ENCODE measurements around the gene RUVBL1.

DNA sequence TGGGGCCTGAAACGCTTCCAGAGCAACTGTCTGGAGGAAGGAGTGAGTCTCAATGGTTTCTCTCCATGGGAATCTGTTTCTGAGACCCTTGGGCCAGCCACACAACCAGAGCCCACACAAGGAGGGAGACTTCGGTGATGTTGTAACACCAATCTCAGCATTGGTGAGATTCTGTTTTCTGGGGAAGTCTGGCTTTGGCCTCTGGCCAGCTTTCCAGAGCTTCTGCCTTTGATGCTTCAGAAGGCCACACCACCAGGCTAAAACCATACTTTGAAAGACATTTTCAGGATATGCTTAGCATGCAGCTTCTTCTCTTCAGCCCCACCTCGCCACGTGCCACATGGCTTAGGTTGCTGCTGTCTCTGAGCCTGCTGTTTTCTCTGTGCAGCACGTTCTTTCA is 26.0 kb upstream of the RUVBL1 start:
- TF ChIP-seq EZH2 (IDR thresholded peaks at IDR 0.05; ENCODE audit: low read length), result no peak
- TF ChIP-seq, protein P1, sequence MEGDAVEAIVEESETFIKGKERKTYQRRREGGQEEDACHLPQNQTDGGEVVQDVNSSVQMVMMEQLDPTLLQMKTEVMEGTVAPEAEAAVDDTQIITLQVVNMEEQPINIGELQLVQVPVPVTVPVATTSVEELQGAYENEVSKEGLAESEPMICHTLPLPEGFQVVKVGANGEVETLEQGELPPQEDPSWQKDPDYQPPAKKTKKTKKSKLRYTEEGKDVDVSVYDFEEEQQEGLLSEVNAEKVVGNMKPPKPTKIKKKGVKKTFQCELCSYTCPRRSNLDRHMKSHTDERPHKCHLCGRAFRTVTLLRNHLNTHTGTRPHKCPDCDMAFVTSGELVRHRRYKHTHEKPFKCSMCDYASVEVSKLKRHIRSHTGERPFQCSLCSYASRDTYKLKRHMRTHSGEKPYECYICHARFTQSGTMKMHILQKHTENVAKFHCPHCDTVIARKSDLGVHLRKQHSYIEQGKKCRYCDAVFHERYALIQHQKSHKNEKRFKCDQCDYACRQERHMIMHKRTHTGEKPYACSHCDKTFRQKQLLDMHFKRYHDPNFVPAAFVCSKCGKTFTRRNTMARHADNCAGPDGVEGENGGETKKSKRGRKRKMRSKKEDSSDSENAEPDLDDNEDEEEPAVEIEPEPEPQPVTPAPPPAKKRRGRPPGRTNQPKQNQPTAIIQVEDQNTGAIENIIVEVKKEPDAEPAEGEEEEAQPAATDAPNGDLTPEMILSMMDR (optimal IDR thresholded peaks at IDR 0.05 in 1 of 3, IDR thresholded peaks at IDR 0.05 in 1 of 3, conservative IDR thresholded peaks at IDR 0.05 in 1 of 3; ENCODE audit: extremely low read depth in 1 of 3, insufficient read depth in 2 of 3, low read length in 3 of 3), result no peak
